K562 (cell line): Measurements from ENCODE around the gene COL8A2. TPM values are rescaled to one million over a fixed set of nuclear protein-coding genes. Genes with fewer than 3 reads are reported as not detected.

Experiments
- AFF4 ChIP-seq: sonication (generic); formaldehyde crosslinking; IDR thresholded peaks from 2 replicates; pipeline ENCODE4 v1.8.0; 2023; ENCODE audit warnings: mild to moderate bottlenecking, missing genetic modification reagents
- ARID1B ChIP-seq: fragments of 450-650 bp; IDR thresholded peaks from 2 replicates; pipeline ENCODE4 v1.6.1; 2016; ENCODE audit warnings: antibody characterized with exemption, mild to moderate bottlenecking, inconsistent platforms
- ATF3 ChIP-seq, 2 experiments: fragments of 450-650 bp in 1 of 2; sonication (generic) in 1 of 2; formaldehyde crosslinking in 1 of 2; IDR thresholded peaks in 1 of 2; conservative IDR thresholded peaks in 1 of 2; 2 replicates each; pipeline versions ENCODE4 v1.6.1 to v1.8.1; 2016 to 2023; ENCODE audit warnings: mild to moderate bottlenecking in 2 of 2, moderate library complexity in 2 of 2, inconsistent platforms in 1 of 2, missing genetic modification reagents in 1 of 2
- KLF13 ChIP-seq: fragments of 450-650 bp; IDR thresholded peaks from 2 replicates; pipeline ENCODE4 v1.6.1; 2016; ENCODE audit warnings: missing genetic modification characterization, low read depth, mild to moderate bottlenecking, missing compliant biosample characterization, moderate library complexity, borderline replicate concordance
- PRDM10 ChIP-seq: fragments of 450-650 bp; IDR thresholded peaks from 2 replicates; pipeline ENCODE4 v1.6.1; 2018; ENCODE audit not compliant: partially characterized antibody
- TCF7 ChIP-seq: sonication (generic); IDR thresholded peaks from 2 replicates; pipeline ENCODE4 v1.6.1; 2016; ENCODE audit warnings: antibody characterized with exemption, borderline replicate concordance
- THRAP3 ChIP-seq: fragments of 450-650 bp; IDR thresholded peaks from 2 replicates; pipeline ENCODE4 v1.6.1; 2016; ENCODE audit warnings: mild to moderate bottlenecking, inconsistent platforms, borderline replicate concordance
- ZFX ChIP-seq: sonication (generic); formaldehyde crosslinking; IDR thresholded peaks from 2 replicates; pipeline ENCODE4 v1.8.0; 2022; ENCODE audit warnings: mild to moderate bottlenecking, missing genetic modification reagents, moderate library complexity
- ZNF395 ChIP-seq: fragments of 200-800 bp; sonication (Bioruptor generic); IDR thresholded peaks from 2 replicates; pipeline ENCODE4 v1.6.1; 2017; ENCODE audit warnings: missing genetic modification characterization, missing compliant biosample characterization
- ZNF778 ChIP-seq: fragments of 450-650 bp; formaldehyde crosslinking; IDR thresholded peaks from 2 replicates; pipeline ENCODE4 v1.4.0; 2020; ENCODE audit warnings: mild to moderate bottlenecking, moderate library complexity
- polyA plus RNA-seq, 8 experiments: library from polyadenylated mRNA; depleted of rRNA in 4 of 8; stranded (reverse) in 5 of 8; unstranded in 3 of 8; fragments of >200 nt; fragmentation: Nextera tagmentation in 2 of 8; fragmentation: Illumina TruSeq in 1 of 8; extraction: Ambion mirVana in 2 of 8; extraction: Trizol in 1 of 8; gene quantifications; 2 replicates each; pipeline versions ENCODE4 v1.2.1 to v1.2.3, GENCODE V29; 2011 to 2014; ENCODE audit warnings: inconsistent platforms in 1 of 8, missing spikeins in 1 of 8
- total RNA-seq, 7 experiments: library from RNA; depleted of rRNA in 6 of 7; stranded (reverse); fragments of >200 nt in 6 of 7; fragmentation: Illumina TruSeq in 2 of 7; extraction: Trizol in 2 of 7; gene quantifications; 2 replicates each; pipeline versions ENCODE4 v1.2.1 to v1.2.3, GENCODE V29; 2011 to 2021; ENCODE audit warnings: low replicate concordance in 1 of 7

The COL8A2 gene
- total and polyA plus RNA-seq, 9 of the 15 experiments (the other 6 are each of a cell fraction or from before 2014, with no cell fraction given) = 0.03 to 0.14 (median 0.04) TPM; not detected in 5

GRCh38 chr1:36155408-36156328, 30.6 kb upstream of the COL8A2 start, which contains the start of gene MAP7D1 (continued):
- TF ChIP-seq AFF4 (peak; percentile 57; the same call in 1 of the 2 replicates), ATF3 (IDR thresholded peaks at IDR 0.05) (peak; percentile 98), ATF3 (CRISPR knock-in tag; conservative IDR thresholded peaks at IDR 0.05) (peak; percentile 77), TCF7 (no peak), ZNF778 (CRISPR knock-in tag) (no peak), KLF13 (tag) (no peak), ZFX (CRISPR knock-in tag) (peak; percentile 84), PRDM10 (peak; percentile 99), ARID1B (peak; percentile 83), THRAP3 (no peak), ZNF395 (CRISPR knock-in tag) (no peak; the same call in 1 of the 2 replicates)
